HUDEP-2 (cell line): Measurements from ENCODE around the gene HSPA6.
"Not testable (repeated sequence)": the region's sequence is repeated elsewhere in the genome, so short reads cannot be mapped to it uniquely, and the experiment has no call there.

Experiments used
- DNase-seq, 76 experiments: peaks; one replicate each; lab custom pipeline; 2025; ENCODE audit not compliant: unreplicated experiment in 76 of 76; lab: John Stamatoyannopoulos, UW

The HSPA6 gene

GRCh38 chr1:161523817-161524741 lies at the start of gene HSPA6:
Gene HSPA6, plus strand, starts transcription at chr1:161524540. Its CDS starts 119 bp downstream, at chr1:161524659.
- DNase-seq, result peak in 63 of 76 experiments; percentile 11 to 91 (median 65)

GRCh38 chr1:161477711-161478110 lies 46.6 kb upstream of the HSPA6 start:
- DNase-seq, result not testable (repeated sequence)

GRCh38 chr1:161478985-161479384 lies 45.4 kb upstream of the HSPA6 start:
- DNase-seq, result no peak

- no peak for DNase-seq
Observed at GRCh38 chr1:161480381-161481035, 43.8 kb upstream of the HSPA6 start.

- DNase-seq, result no peak
Observed at GRCh38 chr1:161481624-161482392, 42.5 kb upstream of the HSPA6 start.

GRCh38 chr1:161482610-161483009 lies 41.7 kb upstream of the HSPA6 start:
- DNase-seq, result no peak

DNA sequence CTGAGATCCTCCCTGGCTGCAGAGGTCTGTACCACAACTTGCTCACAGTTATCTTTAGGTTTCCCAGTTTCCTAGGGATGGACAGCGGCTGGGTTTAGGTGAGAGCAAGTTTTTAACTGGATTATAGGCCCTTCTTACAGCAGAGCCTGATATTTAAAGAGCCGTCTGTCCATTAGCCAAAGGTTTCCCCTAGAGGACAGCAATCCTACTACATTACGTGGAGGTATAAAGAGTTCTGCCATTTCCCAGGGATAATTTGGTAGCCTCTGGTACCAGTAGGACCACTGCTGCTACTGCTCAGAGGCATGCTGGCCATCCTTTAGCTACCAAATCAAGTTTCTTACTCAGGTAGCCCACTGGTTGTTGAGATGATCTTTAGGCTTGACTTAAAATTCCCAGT lies 41.0 kb upstream of the HSPA6 start:
- no peak for DNase-seq

GRCh38 chr1:161484613-161485012 lies 39.7 kb upstream of the HSPA6 start:
- peak in 15 of 76 experiments; percentile 1 to 36 (median 15) for DNase-seq

DNA sequence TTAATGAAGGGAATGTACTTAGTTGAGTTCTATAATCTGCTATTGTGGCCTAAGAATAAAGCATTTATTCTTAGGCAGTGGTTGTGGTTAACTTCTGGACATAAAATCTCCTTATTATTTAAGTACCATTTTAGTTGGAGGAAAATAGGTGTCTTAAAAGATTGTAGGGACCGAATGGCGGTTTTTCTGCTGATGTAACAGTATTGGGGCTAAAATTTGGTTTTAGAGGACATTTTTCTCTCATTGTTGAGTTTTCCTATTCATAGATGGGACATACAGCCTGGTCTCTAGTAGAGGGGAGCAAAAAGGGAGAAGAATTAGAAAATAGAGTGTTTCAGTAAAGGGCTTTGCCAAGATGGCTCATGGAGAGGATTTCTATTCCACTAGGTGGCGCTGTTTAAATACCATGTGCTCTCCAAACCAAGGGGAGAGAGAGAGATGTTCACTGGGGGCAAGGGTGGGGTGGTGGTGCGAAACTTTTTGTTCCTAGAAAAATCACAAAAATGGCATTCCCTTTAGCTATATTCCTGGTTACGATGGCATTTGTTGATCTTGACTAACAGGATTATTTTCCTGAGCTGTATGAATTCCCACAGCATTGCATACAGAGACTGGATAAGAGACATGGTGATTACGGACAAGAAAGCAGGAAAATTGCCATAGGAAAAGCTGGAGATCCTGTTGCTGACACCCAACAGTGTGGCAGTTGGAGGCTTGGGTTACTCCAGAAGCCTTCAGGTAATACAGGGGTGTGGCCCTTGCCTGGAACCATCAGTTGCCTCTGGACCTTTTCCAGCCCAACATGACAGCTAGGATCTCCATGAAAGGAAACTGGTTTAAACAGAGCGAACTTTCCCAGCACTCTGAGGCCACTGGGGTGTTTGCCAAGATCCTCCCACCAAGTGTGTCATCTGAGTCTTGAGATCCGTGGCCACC lies 37.3 kb upstream of the HSPA6 start:
- peak in 64 of 76 experiments; percentile 8 to 81 (median 46) for DNase-seq

GRCh38 chr1:161491472-161491871 lies 32.9 kb upstream of the HSPA6 start:
- no peak for DNase-seq

GRCh38 chr1:161492827-161493226 lies 31.5 kb upstream of the HSPA6 start:
- no peak for DNase-seq

GRCh38 chr1:161494091-161494735 lies 30.1 kb upstream of the HSPA6 start:
- DNase-seq, result peak in 35 of 76 experiments; percentile 2 to 58 (median 27)

DNA sequence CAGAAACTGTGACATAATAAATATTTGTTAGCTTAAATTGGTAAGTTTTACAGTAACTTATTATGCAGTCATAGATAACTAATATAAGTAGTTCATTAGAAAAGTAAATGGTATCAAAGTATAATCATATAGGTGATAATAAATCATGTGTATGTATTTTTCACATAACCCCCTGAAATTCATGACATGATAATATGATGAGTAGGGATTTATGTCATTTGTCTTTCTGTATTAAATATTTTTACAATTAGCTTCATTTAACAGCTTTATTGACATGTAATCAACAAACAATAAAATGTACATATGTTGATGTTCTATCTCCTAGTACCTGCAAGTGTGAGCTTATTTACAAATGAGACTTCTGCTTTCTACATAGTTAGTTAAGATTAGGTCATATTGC lies 28.9 kb upstream of the HSPA6 start:
- no peak for DNase-seq

DNA sequence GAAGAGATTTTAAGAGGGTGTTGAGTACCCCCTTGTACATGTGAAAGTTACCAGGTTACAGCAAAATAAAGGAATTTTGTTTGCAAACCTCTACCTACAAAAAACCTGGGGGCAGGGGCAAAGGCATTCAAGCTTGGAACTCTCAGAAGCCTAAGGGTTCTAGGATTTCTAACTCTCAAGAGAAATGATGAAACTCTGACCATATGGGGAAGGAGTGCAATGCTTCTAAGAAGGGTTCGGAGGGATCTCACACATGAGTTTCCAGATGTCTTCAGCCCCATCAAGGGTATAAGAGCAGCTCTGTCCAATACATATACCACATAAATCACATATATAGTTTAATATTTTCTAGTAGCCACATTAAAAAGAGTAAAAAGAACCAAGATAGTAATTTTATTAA lies 26.4 kb upstream of the HSPA6 start:
- DNase-seq, result no peak

GRCh38 chr1:161498646-161499045 lies 25.7 kb upstream of the HSPA6 start:
- DNase-seq, result no peak

GRCh38 chr1:161499099-161500039 lies 25.0 kb upstream of the HSPA6 start:
- no peak for DNase-seq

GRCh38 chr1:161501234-161501633 lies 23.1 kb upstream of the HSPA6 start:
- no peak for DNase-seq

DNA sequence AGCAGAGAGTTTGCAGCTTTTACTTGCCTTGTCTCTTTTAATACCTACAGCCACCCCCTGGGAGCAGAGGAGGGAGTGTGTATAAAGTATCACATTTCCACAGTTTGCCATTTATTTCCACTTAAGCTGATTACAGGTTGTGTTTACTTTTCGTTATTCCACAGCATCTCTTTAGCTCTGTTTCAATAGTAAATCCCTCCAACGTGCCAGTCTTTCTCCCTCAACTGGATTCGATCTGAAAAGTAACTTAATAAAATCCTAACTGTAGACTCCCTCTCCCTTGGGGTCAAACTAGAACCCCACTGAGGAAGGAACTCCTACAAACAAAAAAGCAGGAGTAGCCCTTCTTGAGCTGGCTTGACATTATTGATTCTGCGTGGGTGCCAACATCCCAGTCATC lies 22.2 kb upstream of the HSPA6 start:
- no peak for DNase-seq
